PC-9 (cell line): ENCODE results near the gene ATOH8.

Experiments used
- CTCF ChIP-seq: fragments of 200-600 bp; sonication (generic); conservative IDR thresholded peaks from 2 replicates; pipeline ENCODE4 v1.6.1; 2017; ENCODE audit warnings: mixed run types, antibody characterized with exemption, mild to moderate bottlenecking, moderate library complexity
- EZH2 ChIP-seq: fragments of 200-600 bp; sonication (generic); IDR thresholded peaks from 2 replicates; pipeline ENCODE4 v1.8.0; 2017; ENCODE audit warnings: antibody characterized with exemption, low read depth

DNA sequence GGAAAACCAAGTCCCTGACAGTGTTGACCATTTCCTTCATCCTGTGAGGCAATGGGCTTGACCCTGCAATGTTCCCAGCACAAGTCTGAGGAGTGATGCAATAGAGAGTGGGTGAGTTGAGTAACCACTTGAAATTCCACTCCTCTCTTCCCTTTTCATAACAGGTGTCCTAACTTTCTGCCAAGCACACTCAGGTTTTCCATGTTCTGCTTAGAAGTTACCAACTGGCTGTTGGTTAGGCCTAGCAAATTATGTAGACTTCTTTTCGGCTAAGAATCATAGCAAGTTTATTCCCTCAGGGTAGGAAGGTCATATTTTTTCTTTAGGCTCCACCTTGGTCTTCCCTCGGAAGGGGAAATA lies 48.1 kb upstream of the ATOH8 start:
- TF ChIP-seq CTCF (no peak), EZH2 (no peak)
